HepG2 (cell line): ENCODE measurements around the gene MBLAC2. TPM values are rescaled to one million over a fixed set of nuclear protein-coding genes. Genes with fewer than 3 reads are reported as not detected.

Experiments
- CAMTA2 ChIP-seq: sonication (generic); formaldehyde crosslinking; IDR thresholded peaks from 2 replicates; pipeline ENCODE4 v1.4.0; 2020; ENCODE audit warnings: mild to moderate bottlenecking, missing genetic modification reagents, borderline replicate concordance
- CCDC6 ChIP-seq: sonication (generic); formaldehyde crosslinking; IDR thresholded peaks from 2 replicates; pipeline ENCODE4 v1.8.1; 2022; ENCODE audit warnings: mild to moderate bottlenecking, missing genetic modification reagents, moderate library complexity
- CEBPB ChIP-seq: IDR thresholded peaks from 2 replicates; pipeline ENCODE4 v1.6.1; 2011; ENCODE audit warnings: low read depth, low read length, improper control_type of control experiment, borderline replicate concordance
- CREM ChIP-seq, 2 experiments: sonication (generic) in 1 of 2; formaldehyde crosslinking in 1 of 2; IDR thresholded peaks; 2 replicates each; pipeline versions ENCODE4 v1.4.0 to v1.6.1; 2016 to 2020; ENCODE audit warnings: antibody characterized with exemption in 1 of 2, mild to moderate bottlenecking in 1 of 2, missing genetic modification reagents in 1 of 2
- MLX ChIP-seq: IDR thresholded peaks from 2 replicates; pipeline ENCODE4 v1.6.1; 2016
- TCF7L2 ChIP-seq: IDR thresholded peaks from 2 replicates; pipeline ENCODE4 v1.6.1; 2011; ENCODE audit warnings: mild to moderate bottlenecking, low read depth, low read length, moderate library complexity
- TFE3 ChIP-seq: IDR thresholded peaks from 2 replicates; pipeline ENCODE4 v1.6.1; 2016
- ZFAT ChIP-seq: sonication (generic); formaldehyde crosslinking; conservative IDR thresholded peaks from 2 replicates; pipeline ENCODE4 v1.8.1; 2023; ENCODE audit warnings: missing genetic modification reagents, inconsistent platforms
- ZNF17 ChIP-seq: sonication (generic); formaldehyde crosslinking; IDR thresholded peaks from 2 replicates; pipeline ENCODE4 v1.5.0; 2020; ENCODE audit warnings: mild to moderate bottlenecking, missing genetic modification reagents
- ZNF709 ChIP-seq: sonication (generic); formaldehyde crosslinking; IDR thresholded peaks from 2 replicates; pipeline ENCODE4 v1.5.0; 2020; ENCODE audit warnings: mild to moderate bottlenecking, missing genetic modification reagents
- ZNF841 ChIP-seq: sonication (generic); formaldehyde crosslinking; IDR thresholded peaks from 2 replicates; pipeline ENCODE4 v1.8.1; 2023; ENCODE audit warnings: missing genetic modification reagents, borderline replicate concordance
- polyA plus RNA-seq, 8 experiments: library from polyadenylated mRNA; depleted of rRNA in 3 of 8; stranded (reverse) in 7 of 8; unstranded in 1 of 8; fragments of >200 nt; fragmentation: Illumina TruSeq in 4 of 8; extraction: Trizol in 4 of 8; gene quantifications; 2 replicates each; pipeline versions ENCODE4 v1.2.1 to v1.2.3, GENCODE V29; 2011 to 2016; ENCODE audit warnings: low read depth in 4 of 8, missing spikeins in 1 of 8, mixed read lengths in 1 of 8; ENCODE audit not compliant: insufficient read depth in 1 of 8
- total RNA-seq, 5 experiments: library from RNA; depleted of rRNA; stranded (reverse); fragments of >200 nt; fragmentation: Illumina TruSeq; extraction: Trizol; gene quantifications; 2 replicates each; pipeline ENCODE4 v1.2.3, GENCODE V29; 2016; ENCODE audit warnings: low read depth in 1 of 5
- TF ChIP-seq, protein P1 (sequence below): fragments of 450-650 bp; IDR thresholded peaks from 2 replicates; pipeline ENCODE4 v1.6.1; 2017; ENCODE audit warnings: mild to moderate bottlenecking
- TF ChIP-seq, protein P2 (sequence below), 2 experiments: fragments of 450-650 bp in 1 of 2; sonication (generic) in 1 of 2; formaldehyde crosslinking in 1 of 2; IDR thresholded peaks; 2 replicates each; pipeline versions ENCODE4 v1.6.1 to v1.8.0; 2016 to 2022; ENCODE audit warnings: antibody characterized with exemption in 1 of 2, mild to moderate bottlenecking in 1 of 2, missing genetic modification reagents in 1 of 2

The MBLAC2 gene
- total and polyA plus RNA-seq, 2 of the 13 experiments (the other 11 are each of a cell fraction or from before 2014, with no cell fraction given), result 2.9 to 4.1 TPM

GRCh38 chr5:90409318-90410177 lies 65.0 kb downstream of the MBLAC2 start, which contains the start of gene CETN3 (continued):
- TF ChIP-seq MLX (CRISPR knock-in tag) (0 out of 2 replicates have a peak, but pooled peaks have one; percentile 14), CREM (IDR thresholded peaks at IDR 0.05) (peak; percentile 12; the same call in 1 of the 2 replicates), CREM (CRISPR knock-in tag; IDR thresholded peaks at IDR 0.05) (no peak), CCDC6 (CRISPR knock-in tag) (peak; percentile 61; the same call in 1 of the 2 replicates), TFE3 (CRISPR knock-in tag) (peak; percentile 70; the same call in 1 of the 2 replicates), ZNF709 (CRISPR knock-in tag) (peak; percentile 80; the same call in 1 of the 2 replicates), ZFAT (CRISPR knock-in tag) (no peak), ZNF17 (CRISPR knock-in tag) (no peak), ZNF841 (CRISPR knock-in tag) (no peak), TCF7L2 (no peak), CAMTA2 (CRISPR knock-in tag) (no peak; the same call in 1 of the 2 replicates), CEBPB (no peak)
- TF ChIP-seq, protein P1, sequence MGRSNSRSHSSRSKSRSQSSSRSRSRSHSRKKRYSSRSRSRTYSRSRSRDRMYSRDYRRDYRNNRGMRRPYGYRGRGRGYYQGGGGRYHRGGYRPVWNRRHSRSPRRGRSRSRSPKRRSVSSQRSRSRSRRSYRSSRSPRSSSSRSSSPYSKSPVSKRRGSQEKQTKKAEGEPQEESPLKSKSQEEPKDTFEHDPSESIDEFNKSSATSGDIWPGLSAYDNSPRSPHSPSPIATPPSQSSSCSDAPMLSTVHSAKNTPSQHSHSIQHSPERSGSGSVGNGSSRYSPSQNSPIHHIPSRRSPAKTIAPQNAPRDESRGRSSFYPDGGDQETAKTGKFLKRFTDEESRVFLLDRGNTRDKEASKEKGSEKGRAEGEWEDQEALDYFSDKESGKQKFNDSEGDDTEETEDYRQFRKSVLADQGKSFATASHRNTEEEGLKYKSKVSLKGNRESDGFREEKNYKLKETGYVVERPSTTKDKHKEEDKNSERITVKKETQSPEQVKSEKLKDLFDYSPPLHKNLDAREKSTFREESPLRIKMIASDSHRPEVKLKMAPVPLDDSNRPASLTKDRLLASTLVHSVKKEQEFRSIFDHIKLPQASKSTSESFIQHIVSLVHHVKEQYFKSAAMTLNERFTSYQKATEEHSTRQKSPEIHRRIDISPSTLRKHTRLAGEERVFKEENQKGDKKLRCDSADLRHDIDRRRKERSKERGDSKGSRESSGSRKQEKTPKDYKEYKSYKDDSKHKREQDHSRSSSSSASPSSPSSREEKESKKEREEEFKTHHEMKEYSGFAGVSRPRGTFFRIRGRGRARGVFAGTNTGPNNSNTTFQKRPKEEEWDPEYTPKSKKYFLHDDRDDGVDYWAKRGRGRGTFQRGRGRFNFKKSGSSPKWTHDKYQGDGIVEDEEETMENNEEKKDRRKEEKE, result no peak
- TF ChIP-seq, protein P2, sequence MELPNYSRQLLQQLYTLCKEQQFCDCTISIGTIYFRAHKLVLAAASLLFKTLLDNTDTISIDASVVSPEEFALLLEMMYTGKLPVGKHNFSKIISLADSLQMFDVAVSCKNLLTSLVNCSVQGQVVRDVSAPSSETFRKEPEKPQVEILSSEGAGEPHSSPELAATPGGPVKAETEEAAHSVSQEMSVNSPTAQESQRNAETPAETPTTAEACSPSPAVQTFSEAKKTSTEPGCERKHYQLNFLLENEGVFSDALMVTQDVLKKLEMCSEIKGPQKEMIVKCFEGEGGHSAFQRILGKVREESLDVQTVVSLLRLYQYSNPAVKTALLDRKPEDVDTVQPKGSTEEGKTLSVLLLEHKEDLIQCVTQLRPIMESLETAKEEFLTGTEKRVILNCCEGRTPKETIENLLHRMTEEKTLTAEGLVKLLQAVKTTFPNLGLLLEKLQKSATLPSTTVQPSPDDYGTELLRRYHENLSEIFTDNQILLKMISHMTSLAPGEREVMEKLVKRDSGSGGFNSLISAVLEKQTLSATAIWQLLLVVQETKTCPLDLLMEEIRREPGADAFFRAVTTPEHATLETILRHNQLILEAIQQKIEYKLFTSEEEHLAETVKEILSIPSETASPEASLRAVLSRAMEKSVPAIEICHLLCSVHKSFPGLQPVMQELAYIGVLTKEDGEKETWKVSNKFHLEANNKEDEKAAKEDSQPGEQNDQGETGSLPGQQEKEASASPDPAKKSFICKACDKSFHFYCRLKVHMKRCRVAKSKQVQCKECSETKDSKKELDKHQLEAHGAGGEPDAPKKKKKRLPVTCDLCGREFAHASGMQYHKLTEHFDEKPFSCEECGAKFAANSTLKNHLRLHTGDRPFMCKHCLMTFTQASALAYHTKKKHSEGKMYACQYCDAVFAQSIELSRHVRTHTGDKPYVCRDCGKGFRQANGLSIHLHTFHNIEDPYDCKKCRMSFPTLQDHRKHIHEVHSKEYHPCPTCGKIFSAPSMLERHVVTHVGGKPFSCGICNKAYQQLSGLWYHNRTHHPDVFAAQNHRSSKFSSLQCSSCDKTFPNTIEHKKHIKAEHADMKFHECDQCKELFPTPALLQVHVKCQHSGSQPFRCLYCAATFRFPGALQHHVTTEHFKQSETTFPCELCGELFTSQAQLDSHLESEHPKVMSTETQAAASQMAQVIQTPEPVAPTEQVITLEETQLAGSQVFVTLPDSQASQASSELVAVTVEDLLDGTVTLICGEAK (IDR thresholded peaks at IDR 0.05), result no peak
- TF ChIP-seq, protein P2 (CRISPR knock-in tag; IDR thresholded peaks at IDR 0.05), result no peak
